Measurements from ENCODE around the gene DYNLL2.

DNA sequence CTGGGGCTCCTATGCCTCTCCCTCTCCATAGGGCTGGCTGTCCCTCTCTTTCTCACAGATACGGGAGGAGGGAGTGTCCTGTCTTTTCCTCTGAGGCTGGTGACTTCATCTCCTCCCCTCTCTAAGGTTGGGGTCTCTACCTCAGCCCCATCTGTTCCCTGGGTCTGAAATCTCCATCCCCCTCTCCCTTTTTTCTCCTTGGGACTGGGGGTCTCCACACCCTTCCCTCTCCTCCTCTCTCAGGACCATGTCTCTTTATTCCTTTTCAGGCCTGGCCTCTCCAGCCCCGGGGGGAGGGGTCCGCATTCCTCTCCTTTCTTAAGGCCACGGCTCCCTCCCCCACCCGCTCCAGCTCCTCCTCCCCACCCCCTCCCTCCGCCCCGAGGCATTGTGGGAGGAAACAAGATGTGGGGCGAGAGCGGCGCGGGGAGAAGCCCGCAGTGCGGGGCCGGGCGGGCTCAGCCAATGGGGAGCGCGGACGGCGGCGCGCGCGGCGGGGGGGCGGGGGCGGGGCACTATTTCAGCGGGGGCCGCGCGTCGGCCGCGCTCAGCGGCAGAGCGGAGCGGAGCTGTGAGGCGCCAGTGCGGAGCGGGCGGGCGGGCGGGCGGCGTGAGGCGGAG is at the start of gene DYNLL2:
- TF ChIP-seq POLR2AphosphoS5 (IDR thresholded peaks at IDR 0.05; ENCODE audit: low read depth, low read length) (no peak), POLR2A (IDR thresholded peaks at IDR 0.05; ENCODE audit: low read depth, low read length) (no peak), TAF1 (IDR thresholded peaks at IDR 0.05; ENCODE audit: borderline replicate concordance, low read depth, low read length) (no peak)

Measured in GM12892 (cell line).